Hepatic stellate cell (primary cell): ENCODE results near the gene FRAT2.
A peak's percentile ranks its signal among the peaks of the same experiment; 100 is the strongest.
"Not testable (repeated sequence)": the region's sequence is repeated elsewhere in the genome, so short reads cannot be mapped to it uniquely, and the experiment has no call there.

Experiments
- DNase-seq: peaks from one replicate; pipeline ENCODE4 v3.0.0; 2011; ENCODE audit warnings: low spot score

FRAT2 gene

GRCh38 chr10:97291357-97292096 is 43.0 kb downstream of the FRAT2 start:
- DNase-seq, result peak; percentile 20

- DNase-seq, result not testable (repeated sequence)
Measured at GRCh38 chr10:97290576-97291356, 43.8 kb downstream of the FRAT2 start.

GRCh38 chr10:97290076-97290475 is 44.5 kb downstream of the FRAT2 start:
- not testable (repeated sequence) for DNase-seq
